ENCODE data around the gene ACIN1. TPM values are rescaled to one million over a fixed set of nuclear protein-coding genes. Genes with fewer than 3 reads are reported as not detected.

Gene ACIN1
- total and polyA plus RNA-seq, 9 of the 15 experiments (the other 6 are each of a cell fraction or from before 2014, with no cell fraction given), result 5.0 to 196 (median 129) TPM

- TF ChIP-seq KLF13 (tag; IDR thresholded peaks at IDR 0.05; ENCODE audit: borderline replicate concordance, low read depth) (peak; percentile 65; the same call in 1 of the 2 replicates), U2AF1 (optimal IDR thresholded peaks at IDR 0.05; ENCODE audit: low read depth, low read length) (no peak), ZFP30 (CRISPR knock-in tag; IDR thresholded peaks at IDR 0.05; ENCODE audit: borderline replicate concordance) (no peak), ELK1 (CRISPR knock-in tag; IDR thresholded peaks at IDR 0.05) (no peak), ARID3B (CRISPR knock-in tag; IDR thresholded peaks at IDR 0.05; ENCODE audit: borderline replicate concordance) (no peak), GATA2 (CRISPR knock-in tag; IDR thresholded peaks at IDR 0.05) (peak; percentile 99), DIDO1 (tag; IDR thresholded peaks at IDR 0.05; ENCODE audit: low read depth) (no peak), ZNF785 (CRISPR knock-in tag; IDR thresholded peaks at IDR 0.05) (no peak), NR2C2 (CRISPR knock-in tag; IDR thresholded peaks at IDR 0.05) (no peak), NR2C2 (tag; IDR thresholded peaks at IDR 0.05) (peak; percentile 39; the same call in 1 of the 2 replicates), ERF (CRISPR knock-in tag; IDR thresholded peaks at IDR 0.05) (0 out of 2 replicates have a peak, but pooled peaks have one; percentile 24), CHAMP1 (IDR thresholded peaks at IDR 0.05) (peak; percentile 83), CTCF (IDR thresholded peaks at IDR 0.05 in 2 of 3, conservative IDR thresholded peaks at IDR 0.05 in 1 of 3; ENCODE audit: insufficient read depth in 2 of 3, low read depth in 1 of 3, low read length in 3 of 3) (no peak), HNRNPUL1 (IDR thresholded peaks at IDR 0.05; ENCODE audit: low read length) (no peak), EHMT2 (IDR thresholded peaks at IDR 0.05) (no peak), PRPF4 (IDR thresholded peaks at IDR 0.05; ENCODE audit: insufficient read depth, low read depth, low read length, poor library complexity, severe bottlenecking) (no peak), ZNF57 (CRISPR knock-in tag; IDR thresholded peaks at IDR 0.05) (no peak), CBFA2T3 (IDR thresholded peaks at IDR 0.05) (peak; percentile 99), ZNF263 (CRISPR knock-in tag; IDR thresholded peaks at IDR 0.05; ENCODE audit: borderline replicate concordance) (peak; percentile 49; the same call in 1 of the 2 replicates), DDX20 (tag; IDR thresholded peaks at IDR 0.05; ENCODE audit: low read depth) (no peak)
Measured at GRCh38 chr14:23112359-23113178, 17.6 kb upstream of the ACIN1 start (continued).

Measured in K562 (cell line).